Smooth muscle cell of bladder (primary cell): ENCODE results near the gene GPRASP3. TPM values are rescaled to one million over a fixed set of nuclear protein-coding genes. Genes with fewer than 3 reads are reported as not detected.

ENCODE experiments used
- total RNA-seq: library from RNA; depleted of rRNA; stranded (reverse); fragments of >200 nt; gene quantifications from 2 replicates; pipeline ENCODE4 v1.2.3, GENCODE V29; 2014

GPRASP3 gene, protein sequence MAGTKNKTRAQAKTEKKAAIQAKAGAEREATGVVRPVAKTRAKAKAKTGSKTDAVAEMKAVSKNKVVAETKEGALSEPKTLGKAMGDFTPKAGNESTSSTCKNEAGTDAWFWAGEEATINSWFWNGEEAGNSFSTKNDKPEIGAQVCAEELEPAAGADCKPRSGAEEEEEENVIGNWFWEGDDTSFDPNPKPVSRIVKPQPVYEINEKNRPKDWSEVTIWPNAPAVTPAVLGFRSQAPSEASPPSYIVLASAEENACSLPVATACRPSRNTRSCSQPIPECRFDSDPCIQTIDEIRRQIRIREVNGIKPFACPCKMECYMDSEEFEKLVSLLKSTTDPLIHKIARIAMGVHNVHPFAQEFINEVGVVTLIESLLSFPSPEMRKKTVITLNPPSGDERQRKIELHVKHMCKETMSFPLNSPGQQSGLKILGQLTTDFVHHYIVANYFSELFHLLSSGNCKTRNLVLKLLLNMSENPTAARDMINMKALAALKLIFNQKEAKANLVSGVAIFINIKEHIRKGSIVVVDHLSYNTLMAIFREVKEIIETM
- 3.7 and 5.0 TPM in 2 replicates for total RNA-seq

DNA sequence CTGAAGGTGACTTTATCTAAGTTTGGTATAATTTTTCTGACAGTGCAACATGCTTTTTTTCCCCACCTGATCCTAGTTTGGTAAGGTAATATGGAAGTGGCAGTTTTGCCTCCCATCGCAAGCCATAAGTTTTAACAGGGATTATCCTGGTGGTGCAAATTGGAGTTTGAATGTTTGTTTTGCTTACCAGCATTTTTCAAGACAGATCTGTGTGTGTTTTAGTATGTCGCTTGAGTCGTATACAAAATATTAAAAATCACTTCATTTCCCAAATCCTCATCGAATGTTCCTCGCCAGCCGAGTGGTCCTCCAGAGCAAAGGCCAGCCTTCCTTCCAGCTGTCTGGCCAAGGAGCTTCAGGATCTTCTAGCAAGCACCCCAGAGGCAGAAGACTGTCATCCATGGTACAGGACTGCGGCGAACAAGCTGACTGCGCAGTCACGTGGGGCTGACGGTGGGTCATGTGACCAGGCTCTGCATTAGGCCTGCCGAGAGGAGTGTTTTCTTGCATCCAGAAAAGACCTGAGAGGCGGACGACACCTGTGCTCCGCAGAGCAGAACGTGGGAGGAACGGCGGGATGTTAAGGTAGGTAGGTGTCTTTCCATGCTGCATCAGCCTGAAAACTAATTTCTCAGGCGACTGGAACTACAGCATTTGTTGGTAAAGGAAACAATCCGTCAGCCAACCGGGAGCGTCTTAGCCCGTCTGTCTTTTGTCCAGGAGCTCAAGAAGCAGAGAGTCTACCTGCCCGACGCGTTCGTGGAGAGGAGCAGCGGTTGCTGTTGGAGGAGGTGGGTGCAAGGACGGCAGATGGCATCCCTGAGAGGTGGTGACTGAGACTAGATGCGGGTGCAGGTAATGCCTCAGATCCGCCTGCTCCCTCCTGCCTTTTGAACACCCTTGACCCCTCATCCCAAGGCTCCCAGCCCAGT is at the start of gene GPRASP3:
GPRASP3 (plus strand) TSS at position 507 of the 932 bp plus-strand sequence. CDS start 28,253 bp downstream, outside the sequence.

DNA sequence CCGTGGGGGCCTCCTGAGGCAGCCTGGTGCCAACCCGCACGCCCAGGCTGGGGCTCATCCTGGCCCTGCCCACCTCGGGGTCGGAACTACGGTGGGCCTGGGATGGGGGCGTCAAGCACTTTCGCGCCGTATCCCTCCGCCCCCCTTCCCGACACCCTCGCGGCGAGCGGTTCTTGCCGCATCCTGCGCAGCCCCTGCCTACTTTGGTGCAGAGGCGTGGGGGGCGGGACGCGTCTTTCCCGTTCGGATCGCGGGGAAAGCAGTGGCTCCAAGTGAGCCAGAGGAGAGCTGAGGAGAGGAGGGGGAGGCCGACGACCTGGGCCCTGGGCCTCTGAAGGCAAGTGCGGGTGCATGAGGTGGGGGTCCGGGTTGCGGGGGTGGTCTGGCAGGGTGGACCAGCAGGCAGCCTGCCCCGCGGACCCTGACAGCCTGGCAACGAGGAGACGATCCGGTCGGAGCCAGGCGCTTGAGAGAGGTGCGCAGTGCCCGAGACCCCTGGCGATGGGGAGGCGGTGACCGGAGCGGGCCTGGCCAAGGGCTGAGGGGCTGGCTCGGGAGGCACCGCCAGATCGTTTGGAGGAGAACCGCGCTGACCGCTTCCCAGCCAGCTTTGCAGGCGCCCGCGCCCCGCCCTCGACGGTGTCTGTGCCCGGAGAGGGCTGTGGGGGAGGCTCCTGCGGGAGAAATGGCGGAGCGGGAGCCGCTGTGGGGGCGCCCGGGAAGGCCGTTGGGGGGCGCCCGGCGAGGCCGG is 8.2 kb upstream of the GPRASP3 start, which contains the start of gene GPRASP2:
GPRASP2 (plus strand) TSS at position 233 of the 751 bp plus-strand sequence. CDS start 2,422 bp downstream, outside the sequence.

Other genes with a start within 250 kb of the GPRASP3 start
- not detected in 2 replicates for gene TCP11X2, start 248.9 kb upstream of the GPRASP3 start, total RNA-seq
- 0.85 and 0.92 TPM in 2 replicates for gene TMSB15A, start 204.0 kb upstream of the GPRASP3 start, total RNA-seq
- gene ARMCX5, start 121.2 kb upstream of the GPRASP3 start, total RNA-seq: 17.9 and 18.0 TPM in 2 replicates
- 4.0 and 8.9 TPM in 2 replicates for gene GPRASP1, start 69.3 kb upstream of the GPRASP3 start, total RNA-seq
- gene GPRASP2, start 8.3 kb upstream of the GPRASP3 start, total RNA-seq: 13.8 and 16.0 TPM in 2 replicates
- gene RAB40AL, start 216.5 kb downstream of the GPRASP3 start, total RNA-seq: 0.14 and 0.37 TPM in 2 replicates